ENCODE measurements around the gene AGTRAP. TPM values are rescaled to one million over a fixed set of nuclear protein-coding genes. Genes with fewer than 3 reads are reported as not detected.

The AGTRAP gene
- total RNA-seq, 1 donor from 2014 or later, result 95.6 TPM

DNA sequence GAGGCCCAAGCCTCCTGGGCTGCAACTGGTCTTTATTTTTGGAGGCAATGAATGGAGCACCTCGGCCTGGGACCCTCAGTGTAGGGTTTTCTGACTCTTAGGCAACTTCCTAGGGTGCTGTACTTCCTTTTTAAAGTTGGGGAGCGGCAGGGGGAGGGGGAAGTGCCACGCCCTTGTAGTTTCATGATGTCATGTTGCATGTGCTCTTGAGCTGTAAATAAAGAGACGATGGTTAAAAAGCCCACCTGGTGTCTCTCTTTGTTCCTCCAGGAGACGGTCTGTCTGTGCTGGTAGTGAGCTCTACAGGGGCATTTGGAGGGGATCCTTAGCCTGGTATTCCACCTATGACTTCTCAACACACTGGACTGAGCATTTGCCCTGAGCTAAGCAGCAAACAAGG is 10.3 kb upstream of the AGTRAP start:
- no peak overlapping the region for H3K27ac ChIP-seq
- no peaks in the 10 kb centered on the region for H3K9me3 ChIP-seq
- H3K4me3 ChIP-seq, result no peak overlapping the region
- H3K36me3 ChIP-seq, result no peaks in the 10 kb centered on the region
- DNase-seq (ENCODE audit: low spot score in 2 of 2), result no peak
- TF ChIP-seq, protein P1, sequence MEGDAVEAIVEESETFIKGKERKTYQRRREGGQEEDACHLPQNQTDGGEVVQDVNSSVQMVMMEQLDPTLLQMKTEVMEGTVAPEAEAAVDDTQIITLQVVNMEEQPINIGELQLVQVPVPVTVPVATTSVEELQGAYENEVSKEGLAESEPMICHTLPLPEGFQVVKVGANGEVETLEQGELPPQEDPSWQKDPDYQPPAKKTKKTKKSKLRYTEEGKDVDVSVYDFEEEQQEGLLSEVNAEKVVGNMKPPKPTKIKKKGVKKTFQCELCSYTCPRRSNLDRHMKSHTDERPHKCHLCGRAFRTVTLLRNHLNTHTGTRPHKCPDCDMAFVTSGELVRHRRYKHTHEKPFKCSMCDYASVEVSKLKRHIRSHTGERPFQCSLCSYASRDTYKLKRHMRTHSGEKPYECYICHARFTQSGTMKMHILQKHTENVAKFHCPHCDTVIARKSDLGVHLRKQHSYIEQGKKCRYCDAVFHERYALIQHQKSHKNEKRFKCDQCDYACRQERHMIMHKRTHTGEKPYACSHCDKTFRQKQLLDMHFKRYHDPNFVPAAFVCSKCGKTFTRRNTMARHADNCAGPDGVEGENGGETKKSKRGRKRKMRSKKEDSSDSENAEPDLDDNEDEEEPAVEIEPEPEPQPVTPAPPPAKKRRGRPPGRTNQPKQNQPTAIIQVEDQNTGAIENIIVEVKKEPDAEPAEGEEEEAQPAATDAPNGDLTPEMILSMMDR (IDR thresholded peaks at IDR 0.05), result no peak
- H3K4me1 ChIP-seq, result peaks cover 0 to 2% of the 10 kb centered on the region in 2 donors
- no peaks in the 10 kb centered on the region for H3K27me3 ChIP-seq
- intact Hi-C loops (cut with DNase I), result no loop called here

DNA sequence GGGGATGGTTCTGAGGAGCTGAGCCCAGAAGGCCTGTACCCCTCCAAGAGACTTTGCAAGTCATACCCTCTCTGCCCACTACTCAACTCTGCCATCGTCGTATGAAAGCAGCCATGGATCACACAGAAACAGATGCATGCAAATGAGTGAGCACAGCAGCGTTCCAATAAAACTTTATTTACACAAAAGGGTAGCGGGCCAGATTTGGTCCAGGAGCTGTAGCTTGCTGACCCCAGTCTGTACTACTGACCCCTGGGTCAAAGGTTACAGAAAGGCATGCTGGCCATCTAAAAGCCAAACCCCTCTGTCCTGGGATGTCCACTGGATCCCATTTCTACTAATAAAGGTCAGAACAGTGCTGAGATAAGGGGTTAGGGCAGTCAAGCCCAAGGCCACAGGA is 8.8 kb upstream of the AGTRAP start:
- TF ChIP-seq, protein P1 (IDR thresholded peaks at IDR 0.05), result no peak
- Histone ChIP-seq H3K4me1 (peaks cover 0 to 10% of the 10 kb centered on the region in 2 donors), H3K4me3 (no peak overlapping the region), H3K27me3 (no peaks in the 10 kb centered on the region), H3K36me3 (no peaks in the 10 kb centered on the region), H3K9me3 (no peaks in the 10 kb centered on the region), H3K27ac (no peak overlapping the region)
- intact Hi-C loops (cut with DNase I), result no loop called here
- no peak for DNase-seq (ENCODE audit: low spot score in 2 of 2)

DNA sequence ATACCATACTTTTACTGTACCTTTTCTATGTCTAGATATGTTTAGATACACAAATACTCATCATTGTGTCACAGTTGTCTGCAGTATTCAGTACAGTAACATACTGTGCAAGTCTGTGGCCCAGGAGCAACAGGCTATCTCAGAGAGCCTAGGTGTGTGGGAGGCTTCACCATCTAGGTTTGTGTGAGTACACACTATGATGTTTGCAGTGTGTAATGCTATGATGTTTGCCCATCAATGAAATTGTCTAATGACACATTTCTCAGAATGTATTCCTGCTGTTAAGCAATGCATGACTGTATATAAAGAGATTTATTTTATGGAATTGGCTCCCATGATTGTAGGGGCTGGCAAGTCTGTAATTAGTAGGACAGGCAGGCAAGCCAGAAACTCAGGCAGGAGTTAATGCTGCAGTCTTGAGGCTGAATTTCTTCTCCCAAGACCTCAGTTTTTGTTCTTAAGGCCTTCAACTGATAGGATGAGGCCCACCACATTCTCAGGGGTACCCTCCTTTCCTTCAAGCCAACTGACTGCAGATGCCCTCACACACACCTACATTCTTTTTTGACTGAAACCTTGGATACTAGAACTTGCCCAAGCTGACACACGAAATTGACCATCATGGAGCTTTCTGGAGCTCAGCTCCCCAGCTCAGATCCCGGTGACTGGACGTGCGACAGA is 7.7 kb upstream of the AGTRAP start:
- no peak for DNase-seq (ENCODE audit: low spot score in 2 of 2)
- Histone ChIP-seq H3K27me3 (no peaks in the 10 kb centered on the region), H3K4me1 (peaks cover 0 to 13% of the 10 kb centered on the region in 2 donors), H3K4me3 (no peak overlapping the region), H3K36me3 (no peaks in the 10 kb centered on the region), H3K27ac (no peak overlapping the region), H3K9me3 (no peaks in the 10 kb centered on the region)
- TF ChIP-seq, protein P1 (IDR thresholded peaks at IDR 0.05), result no peak
- intact Hi-C loops (cut with DNase I), result no loop called here

DNA sequence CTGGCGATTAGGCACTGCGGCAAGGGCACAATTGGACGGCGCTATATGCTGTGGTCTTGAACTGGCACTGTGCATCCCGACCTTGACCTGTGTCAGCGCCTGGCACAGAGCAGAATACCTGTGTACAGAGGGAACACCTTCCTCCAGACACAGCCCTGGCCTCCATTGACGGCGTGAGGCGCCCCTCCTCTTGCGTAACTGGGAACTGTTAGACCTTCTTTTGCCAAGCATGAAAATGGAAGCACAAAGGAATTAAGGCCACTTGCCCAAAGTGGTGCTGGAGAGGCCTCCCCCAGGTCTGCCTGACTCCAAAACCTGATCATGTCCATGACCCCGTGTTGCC is 6.8 kb upstream of the AGTRAP start:
- Histone ChIP-seq H3K4me3 (no peak overlapping the region), H3K9me3 (no peaks in the 10 kb centered on the region), H3K27ac (no peak overlapping the region), H3K36me3 (no peaks in the 10 kb centered on the region), H3K4me1 (peaks cover 0 to 13% of the 10 kb centered on the region in 2 donors), H3K27me3 (no peaks in the 10 kb centered on the region)
- TF ChIP-seq, protein P1 (IDR thresholded peaks at IDR 0.05), result no peak
- no peak for DNase-seq (ENCODE audit: low spot score in 2 of 2)
- intact Hi-C loops (cut with DNase I), result no loop called here

DNA sequence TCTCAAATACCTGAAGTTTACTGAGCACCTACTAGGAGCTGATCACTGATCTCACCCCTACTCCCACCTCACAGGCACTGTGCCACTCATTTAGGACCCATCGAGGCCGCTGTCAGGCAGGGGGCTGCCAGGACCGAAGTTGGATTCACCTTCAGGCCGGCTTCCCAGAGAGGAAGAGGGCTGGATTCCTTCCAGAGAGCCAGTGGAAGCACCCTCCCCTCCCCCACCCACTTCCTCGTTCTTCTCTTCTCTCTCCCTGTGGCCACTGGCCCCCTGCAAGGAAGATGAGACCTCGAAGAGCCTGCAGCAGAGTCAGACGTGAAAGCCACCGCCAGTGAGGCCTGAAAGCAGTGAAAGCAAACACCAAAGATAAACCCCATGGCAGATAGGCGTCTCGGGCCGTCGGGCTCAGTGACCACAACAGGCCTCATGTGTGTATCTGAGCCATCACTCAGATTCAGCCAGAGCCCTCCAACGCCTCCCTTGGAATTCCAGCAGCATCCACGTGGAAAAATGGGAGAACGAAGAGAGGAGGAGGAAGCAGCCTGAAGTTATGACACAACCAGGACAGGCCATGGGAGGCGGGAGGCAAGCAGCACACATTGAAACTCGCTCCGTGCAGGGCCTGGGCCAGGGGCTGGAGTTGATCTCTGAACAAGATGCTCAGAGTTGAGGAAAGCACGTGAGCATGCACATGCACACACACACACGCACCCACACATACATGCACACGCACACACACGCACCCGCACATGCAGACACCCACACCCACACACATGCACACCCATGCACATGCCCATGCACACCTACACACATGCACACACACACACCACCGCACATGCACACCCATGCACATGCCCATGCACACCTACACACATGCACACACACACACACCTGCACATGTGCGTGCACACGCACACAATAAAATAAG is 6.2 kb upstream of the AGTRAP start:
- Histone ChIP-seq H3K9me3 (no peaks in the 10 kb centered on the region), H3K27me3 (no peaks in the 10 kb centered on the region), H3K36me3 (no peaks in the 10 kb centered on the region), H3K4me1 (peaks cover 0 to 13% of the 10 kb centered on the region in 2 donors), H3K4me3 (no peak overlapping the region), H3K27ac (no peak overlapping the region)
- no peak for DNase-seq (ENCODE audit: low spot score in 2 of 2)
- TF ChIP-seq, protein P1 (IDR thresholded peaks at IDR 0.05), result no peak
- intact Hi-C loops (cut with DNase I), result loop anchor here (5.0 kb wide), 1 partner anchor 457 kb away; the partner anchor contains the start of gene UBIAD1
